ENCODE measurements around the gene SCUBE1. TPM values are rescaled to one million over a fixed set of nuclear protein-coding genes. Genes with fewer than 3 reads are reported as not detected.
"Not testable (repeated sequence)": the region's sequence is repeated elsewhere in the genome, so short reads cannot be mapped to it uniquely, and the experiment has no call there.

Gene SCUBE1
- total RNA-seq, 1 donor from 2014 or later: 0.14 TPM

DNA sequence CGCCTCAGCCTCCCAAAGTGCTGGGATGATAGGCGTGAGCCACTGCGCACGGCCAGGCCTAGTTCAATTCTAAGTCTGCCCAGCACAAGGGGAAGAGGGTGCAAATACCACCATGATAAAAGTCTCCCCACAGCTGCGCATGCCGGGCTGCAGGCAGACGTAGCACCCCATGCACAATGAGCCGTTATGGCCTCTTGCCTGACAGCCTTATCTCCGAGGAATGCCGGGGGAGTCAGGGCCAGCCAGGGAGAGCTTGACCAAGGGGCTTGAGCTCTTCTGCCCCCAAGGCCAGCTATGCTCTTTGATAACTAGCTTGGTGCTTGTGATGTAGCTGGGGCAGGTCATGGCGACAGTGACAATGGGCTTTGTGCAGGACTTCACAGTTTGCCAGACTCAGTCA, 13.7 kb upstream of the SCUBE1 start:
- no peak for DNase-seq
- no peak for TF ChIP-seq CTCF (IDR thresholded peaks at IDR 0.05; ENCODE audit: borderline replicate concordance)

GRCh38 chr22:43355688-43356087, 12.5 kb upstream of the SCUBE1 start:
- H3K4me3 ChIP-seq; H3K27ac ChIP-seq (replicated peaks); H3K36me3 ChIP-seq; H3K4me1 ChIP-seq; DNase-seq; intact Hi-C loops (cut with micrococcal nuclease); H3K9me3 ChIP-seq (replicated peaks): not testable (repeated sequence)
- peaks cover 47% of the 10 kb centered on the region for H3K27me3 ChIP-seq (ENCODE audit: low read depth)

More for the DNA sequence above, 13.7 kb upstream of the SCUBE1 start:
- Histone ChIP-seq H3K27me3 (ENCODE audit: low read depth) (peaks cover 41% of the 10 kb centered on the region), H3K27ac (replicated peaks) (no peak overlapping the region), H3K9me3 (replicated peaks) (no peaks in the 10 kb centered on the region), H3K36me3 (no peaks in the 10 kb centered on the region), H3K4me3 (no peak overlapping the region), H3K4me1 (no peaks in the 10 kb centered on the region)
- intact Hi-C loops (cut with micrococcal nuclease): no loop called here

DNA sequence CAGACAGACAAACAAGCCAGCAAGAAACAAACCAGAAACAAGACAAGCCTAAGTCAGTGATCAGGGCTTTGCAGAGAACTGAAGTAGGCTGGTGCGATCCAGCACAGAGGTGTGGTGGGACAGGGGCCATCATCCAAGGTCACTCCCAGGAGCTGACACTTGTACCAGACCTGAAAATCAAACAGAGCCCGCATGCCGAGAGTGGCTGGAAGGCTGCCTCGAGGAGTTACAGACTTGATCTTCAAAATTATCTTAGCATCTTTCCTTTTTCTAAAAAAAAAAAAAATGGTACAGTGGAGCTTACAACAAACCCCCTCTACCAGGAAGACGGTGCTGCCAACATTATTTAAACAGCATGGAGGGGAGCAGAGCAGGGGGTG, 8.8 kb upstream of the SCUBE1 start:
- Histone ChIP-seq H3K4me1 (no peaks in the 10 kb centered on the region), H3K27ac (replicated peaks) (no peak overlapping the region), H3K9me3 (replicated peaks) (no peaks in the 10 kb centered on the region), H3K36me3 (no peaks in the 10 kb centered on the region), H3K4me3 (no peak overlapping the region), H3K27me3 (ENCODE audit: low read depth) (peaks cover 64% of the 10 kb centered on the region)
- DNase-seq: no peak
- intact Hi-C loops (cut with micrococcal nuclease): no loop called here
- TF ChIP-seq CTCF (IDR thresholded peaks at IDR 0.05; ENCODE audit: borderline replicate concordance): no peak

- H3K9me3 ChIP-seq (replicated peaks): no peaks in the 10 kb centered on the region
- no peak overlapping the region for H3K27ac ChIP-seq (replicated peaks)
- no peak for DNase-seq
- intact Hi-C loops (cut with micrococcal nuclease): no loop called here
- H3K36me3 ChIP-seq: no peaks in the 10 kb centered on the region
- H3K4me1 ChIP-seq: peaks cover 8% of the 10 kb centered on the region
- no peak overlapping the region for H3K4me3 ChIP-seq
- TF ChIP-seq CTCF (IDR thresholded peaks at IDR 0.05; ENCODE audit: borderline replicate concordance): no peak
- peaks cover 79% of the 10 kb centered on the region for H3K27me3 ChIP-seq (ENCODE audit: low read depth)
Measured at GRCh38 chr22:43349636-43350035, 6.5 kb upstream of the SCUBE1 start.

- intact Hi-C loops (cut with micrococcal nuclease): loop anchor here (2.0 kb wide), 1 partner anchor 74 kb away; no protein-coding TSS in a partner anchor
- peak; percentile 87 for TF ChIP-seq CTCF (IDR thresholded peaks at IDR 0.05; ENCODE audit: borderline replicate concordance)
- H3K4me1 ChIP-seq: peaks cover 22% of the 10 kb centered on the region
- peaks cover 99% of the 10 kb centered on the region for H3K27me3 ChIP-seq (ENCODE audit: low read depth)
- no peaks in the 10 kb centered on the region for H3K9me3 ChIP-seq (replicated peaks)
- peak; percentile 67 for DNase-seq
- no peak overlapping the region for H3K4me3 ChIP-seq
- H3K27ac ChIP-seq (replicated peaks): no peak overlapping the region
- no peaks in the 10 kb centered on the region for H3K36me3 ChIP-seq
Measured at GRCh38 chr22:43346521-43346929, 3.4 kb upstream of the SCUBE1 start.

- H3K9me3 ChIP-seq (replicated peaks): no peaks in the 10 kb centered on the region
- H3K4me3 ChIP-seq: no peak overlapping the region
Measured at GRCh38 chr22:43345761-43346301, 2.7 kb upstream of the SCUBE1 start.

More at GRCh38 chr22:43345761-43346301, 2.7 kb upstream of the SCUBE1 start:
- intact Hi-C loops (cut with micrococcal nuclease): loop anchor here (2.0 kb wide), 1 partner anchor 73 kb away; no protein-coding TSS in a partner anchor
- no peak for DNase-seq
- peaks cover 99% of the 10 kb centered on the region for H3K27me3 ChIP-seq (ENCODE audit: low read depth)
- H3K27ac ChIP-seq (replicated peaks): no peak overlapping the region
- no peaks in the 10 kb centered on the region for H3K36me3 ChIP-seq
- no peak for TF ChIP-seq CTCF (IDR thresholded peaks at IDR 0.05; ENCODE audit: borderline replicate concordance)
- peaks cover 22% of the 10 kb centered on the region for H3K4me1 ChIP-seq
